Panc1 (cell line): ENCODE data around the gene CDHR4.

Experiments used
- POLR2AphosphoS5 ChIP-seq: IDR thresholded peaks from 2 replicates; pipeline ENCODE4 v1.6.1; 2012; ENCODE audit warnings: mild to moderate bottlenecking, low read depth, low read length, moderate library complexity
- SIN3A ChIP-seq: IDR thresholded peaks from 2 replicates; pipeline ENCODE4 v1.6.1; 2012; ENCODE audit warnings: low read depth, mild to moderate bottlenecking, low read length, moderate library complexity, borderline replicate concordance; ENCODE audit not compliant: insufficient read depth
- TCF7L2 ChIP-seq: IDR thresholded peaks from 2 replicates; pipeline ENCODE4 v1.6.1; 2011; ENCODE audit warnings: mild to moderate bottlenecking, low read depth, low read length, inconsistent platforms
- TF ChIP-seq, protein P1 (sequence below): fragments of 450-650 bp; IDR thresholded peaks from 2 replicates; pipeline ENCODE4 v1.5.1; 2017; ENCODE audit warnings: mild to moderate bottlenecking

DNA sequence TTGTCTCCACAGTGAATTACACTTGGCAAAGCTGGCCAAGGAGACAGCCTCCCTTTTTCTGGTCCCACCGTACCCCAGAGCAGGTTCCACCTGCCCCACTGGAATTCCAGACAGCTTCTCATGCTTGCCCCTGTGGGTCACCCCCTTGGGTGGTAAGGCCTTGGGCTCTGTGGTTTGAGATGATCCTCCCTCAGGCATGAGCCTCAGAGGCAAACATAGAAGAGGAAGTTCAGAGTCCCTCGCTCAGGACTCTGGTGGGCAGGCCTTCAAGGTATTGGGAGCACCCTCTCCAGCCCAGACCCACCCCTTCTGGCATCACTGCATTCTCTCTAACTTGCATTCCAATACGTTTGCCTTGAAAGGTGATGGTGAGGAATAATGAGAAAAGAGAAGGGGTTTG is 31.7 kb upstream of the CDHR4 start:
- TF ChIP-seq, protein P1, sequence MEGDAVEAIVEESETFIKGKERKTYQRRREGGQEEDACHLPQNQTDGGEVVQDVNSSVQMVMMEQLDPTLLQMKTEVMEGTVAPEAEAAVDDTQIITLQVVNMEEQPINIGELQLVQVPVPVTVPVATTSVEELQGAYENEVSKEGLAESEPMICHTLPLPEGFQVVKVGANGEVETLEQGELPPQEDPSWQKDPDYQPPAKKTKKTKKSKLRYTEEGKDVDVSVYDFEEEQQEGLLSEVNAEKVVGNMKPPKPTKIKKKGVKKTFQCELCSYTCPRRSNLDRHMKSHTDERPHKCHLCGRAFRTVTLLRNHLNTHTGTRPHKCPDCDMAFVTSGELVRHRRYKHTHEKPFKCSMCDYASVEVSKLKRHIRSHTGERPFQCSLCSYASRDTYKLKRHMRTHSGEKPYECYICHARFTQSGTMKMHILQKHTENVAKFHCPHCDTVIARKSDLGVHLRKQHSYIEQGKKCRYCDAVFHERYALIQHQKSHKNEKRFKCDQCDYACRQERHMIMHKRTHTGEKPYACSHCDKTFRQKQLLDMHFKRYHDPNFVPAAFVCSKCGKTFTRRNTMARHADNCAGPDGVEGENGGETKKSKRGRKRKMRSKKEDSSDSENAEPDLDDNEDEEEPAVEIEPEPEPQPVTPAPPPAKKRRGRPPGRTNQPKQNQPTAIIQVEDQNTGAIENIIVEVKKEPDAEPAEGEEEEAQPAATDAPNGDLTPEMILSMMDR = no peak
- TF ChIP-seq SIN3A (no peak), TCF7L2 (no peak), POLR2AphosphoS5 (no peak)
